HG02981 (cell line): ENCODE measurements around the gene TET3.

Experiments
- ATAC-seq: cut with Tn5 transposase; IDR thresholded peaks from one replicate; pipeline ENCODE4 v1.9.1; 2021; ENCODE audit warnings: mild to moderate bottlenecking, moderate library complexity; ENCODE audit not compliant: unreplicated experiment

Gene TET3

GRCh38 chr2:74027496-74027895 is 42.8 kb downstream of the TET3 start:
- no peak for ATAC-seq

GRCh38 chr2:74028290-74028689 is 43.6 kb downstream of the TET3 start:
- ATAC-seq, result no peak

GRCh38 chr2:74028741-74029140 is 44.0 kb downstream of the TET3 start:
- no peak for ATAC-seq

- ATAC-seq, result no peak
Observed at GRCh38 chr2:74029714-74030397, 45.1 kb downstream of the TET3 start.

- ATAC-seq, result no peak
Observed at GRCh38 chr2:74031221-74031620, 46.5 kb downstream of the TET3 start.

GRCh38 chr2:74031959-74032287 is 47.2 kb downstream of the TET3 start:
- no peak for ATAC-seq

GRCh38 chr2:74033375-74033774 is 48.7 kb downstream of the TET3 start:
- no peak for ATAC-seq
